Choroid plexus epithelial cell (primary cell): ENCODE results near the gene CHST13.

ENCODE experiments used
- DNase-seq: peaks from one replicate; pipeline ENCODE4 v3.0.0-alpha.2; 2010; ENCODE audit warnings: low read depth
- H3K4me3 ChIP-seq: 2 replicates; pipeline ENCODE4 v1.5.1; 2011; ENCODE audit warnings: low read depth, mild to moderate bottlenecking, control low read depth, low read length, moderate library complexity
- CTCF ChIP-seq: conservative IDR thresholded peaks from 2 replicates; pipeline ENCODE4 v1.5.1; 2011; ENCODE audit warnings: low read depth, mild to moderate bottlenecking, control low read depth, inconsistent platforms, low read length, moderate library complexity

Gene CHST13

GRCh38 chr3:126546013-126546412, 22.1 kb downstream of the CHST13 start:
- no peak for DNase-seq
- H3K4me3 ChIP-seq: no peak overlapping the region
- TF ChIP-seq CTCF: no peak

- TF ChIP-seq CTCF: no peak
- no peak for DNase-seq
- H3K4me3 ChIP-seq: no peak overlapping the region
Measured at GRCh38 chr3:126546549-126547239, 22.7 kb downstream of the CHST13 start.

GRCh38 chr3:126547721-126548120, 23.8 kb downstream of the CHST13 start:
- DNase-seq: peak; percentile 16
- no peak for TF ChIP-seq CTCF

GRCh38 chr3:126548556-126549466, 24.9 kb downstream of the CHST13 start:
- H3K4me3 ChIP-seq: no peak overlapping the region
- no peak for TF ChIP-seq CTCF
- DNase-seq: peak; percentile 13

More at GRCh38 chr3:126547721-126548120, 23.8 kb downstream of the CHST13 start:
- H3K4me3 ChIP-seq: no peak overlapping the region

GRCh38 chr3:126549861-126550487, 26.0 kb downstream of the CHST13 start:
- TF ChIP-seq CTCF: no peak
- H3K4me3 ChIP-seq: no peak overlapping the region
- no peak for DNase-seq

GRCh38 chr3:126550488-126551051, 26.6 kb downstream of the CHST13 start:
- no peak for TF ChIP-seq CTCF
- DNase-seq: no peak

More at GRCh38 chr3:126550488-126551051, 26.6 kb downstream of the CHST13 start:
- no peak overlapping the region for H3K4me3 ChIP-seq
